Stimulated activated CD4-positive, alpha-beta T cell treated with anti-CD3 and anti-CD28 coated beads, TNF-alpha, amount 100 ng/mL, for 24 hours (primary cell): Measurements from ENCODE around the gene TMEM174.
"Not testable (repeated sequence)": the region's sequence is repeated elsewhere in the genome, so short reads cannot be mapped to it uniquely, and the experiment has no call there.

Experiments used
- DNase-seq, 3 experiments: peaks; one replicate each; pipeline ENCODE4 v3.0.0-alpha.2; 2020; ENCODE audit warnings: low read depth in 3 of 3

Gene TMEM174

DNA sequence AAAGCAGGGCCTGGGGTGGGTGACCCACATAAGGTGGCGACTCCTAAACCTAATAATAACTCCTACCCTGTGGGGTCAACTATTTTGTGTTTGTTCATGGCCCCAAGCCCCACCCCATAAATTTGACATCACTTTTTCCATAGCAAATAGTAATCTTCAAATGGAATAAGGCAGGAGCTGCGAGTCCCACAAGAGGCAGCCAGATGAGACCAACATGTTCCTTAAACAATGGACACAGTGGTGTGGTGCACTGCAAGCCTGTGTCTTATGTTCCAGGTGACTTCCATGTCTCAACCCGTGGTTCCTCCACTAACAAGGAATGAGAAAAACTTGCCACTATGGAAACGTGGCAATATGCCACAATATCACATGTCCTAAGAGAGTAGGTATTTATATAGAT lies 20.6 kb downstream of the TMEM174 start:
- no peak for DNase-seq

DNA sequence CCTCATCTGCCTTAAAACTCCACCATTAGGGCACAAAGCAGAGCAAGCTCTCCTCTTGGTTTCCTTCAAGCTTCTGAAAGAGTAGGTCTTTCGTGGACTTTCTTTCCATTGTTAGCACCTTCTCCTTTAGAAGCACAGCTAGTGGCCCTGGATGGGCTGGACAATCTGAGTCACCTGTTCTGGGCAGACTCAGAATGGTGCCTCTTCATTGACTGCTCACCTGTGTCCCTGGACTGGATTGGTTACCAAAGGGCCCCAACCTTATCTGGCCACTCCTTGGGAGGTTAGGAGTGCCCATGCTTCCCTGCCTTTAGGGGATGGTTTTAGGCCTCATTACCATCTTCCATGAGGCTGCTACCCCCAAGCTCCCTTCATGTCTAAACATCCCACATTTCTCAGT lies 23.2 kb downstream of the TMEM174 start:
- DNase-seq = no peak

DNA sequence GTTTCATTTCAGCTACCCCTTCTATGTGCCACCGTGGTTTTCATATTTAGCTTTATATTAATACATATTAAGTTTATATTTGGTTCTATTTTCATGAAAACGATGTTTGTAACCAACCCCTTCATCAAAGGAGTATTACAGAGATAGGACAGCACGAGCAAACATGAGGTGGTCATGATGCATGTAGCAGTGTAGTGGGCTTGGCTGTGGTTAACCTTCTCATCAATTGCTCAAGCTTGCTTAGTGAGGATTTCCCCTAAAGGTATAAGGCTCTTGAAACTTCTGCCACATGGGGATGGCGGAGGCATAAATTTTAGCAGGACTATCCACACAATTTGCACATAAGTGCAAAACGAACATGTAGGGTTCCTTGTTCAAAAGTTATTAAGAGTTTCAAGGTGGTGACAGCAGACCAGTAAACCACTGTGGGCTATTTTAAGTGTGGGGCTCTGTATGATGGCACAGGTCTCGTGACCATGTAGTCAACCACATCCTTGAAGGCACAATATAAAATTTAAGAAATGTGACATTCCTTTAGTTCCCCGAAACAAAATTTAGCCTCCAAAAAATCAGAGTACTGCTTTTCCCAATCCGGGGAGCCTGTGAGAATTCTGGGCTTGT lies 24.8 kb downstream of the TMEM174 start:
- no peak for DNase-seq

DNA sequence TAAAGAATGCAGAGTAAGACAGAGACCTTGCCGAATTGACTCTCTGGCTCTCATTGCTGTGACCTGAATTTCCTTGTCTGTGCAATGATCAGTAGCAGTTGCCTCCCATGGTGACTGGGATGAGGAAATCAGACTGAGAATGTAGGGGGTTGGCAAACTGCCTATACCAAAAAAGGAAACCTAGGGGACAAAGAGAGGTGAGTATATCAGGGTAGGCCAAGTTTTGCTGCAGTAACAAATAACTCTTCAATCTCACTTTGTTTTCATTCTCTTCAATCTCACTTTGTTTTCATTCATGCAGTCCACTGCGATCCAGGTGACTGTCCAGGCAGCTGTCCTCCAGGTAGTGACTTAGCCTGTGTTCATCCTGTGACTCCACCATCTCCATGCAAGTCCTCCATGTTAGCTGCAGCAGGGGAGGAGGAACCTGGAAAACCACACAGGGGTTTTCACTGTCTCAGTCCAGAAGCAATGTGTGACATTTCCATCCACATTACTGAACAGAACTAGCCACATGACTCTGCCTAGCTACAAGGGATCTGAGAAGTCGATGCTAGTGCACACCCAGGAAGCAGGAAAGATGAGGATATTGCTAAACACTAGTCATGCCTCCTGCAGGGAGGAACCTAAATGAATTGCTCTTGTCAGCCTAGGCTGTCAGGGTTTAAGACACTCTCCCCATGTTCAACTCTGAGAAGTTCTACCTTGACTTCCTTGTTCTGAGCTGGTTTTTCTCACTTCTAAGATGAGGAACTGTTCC lies 26.0 kb downstream of the TMEM174 start:
- no peak for DNase-seq

DNA sequence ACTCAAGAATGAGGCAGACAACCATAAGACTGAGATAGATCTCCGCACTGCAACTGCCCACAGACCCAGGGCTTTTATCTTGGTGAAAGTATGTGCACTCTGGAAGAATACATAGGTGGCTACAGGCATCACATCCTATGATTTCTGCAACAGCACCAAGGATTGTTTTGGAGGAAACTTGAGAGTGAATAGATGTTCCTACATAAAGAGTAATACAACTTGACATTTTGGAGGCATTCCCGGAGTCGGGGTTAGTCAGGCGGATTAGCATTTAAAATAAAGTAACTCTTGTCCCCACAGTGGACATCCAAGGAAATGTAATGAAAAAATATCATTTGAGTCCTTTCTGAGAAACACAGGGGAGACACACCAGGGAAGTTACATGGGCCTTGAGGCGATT lies 26.7 kb downstream of the TMEM174 start:
- no peak for DNase-seq

DNA sequence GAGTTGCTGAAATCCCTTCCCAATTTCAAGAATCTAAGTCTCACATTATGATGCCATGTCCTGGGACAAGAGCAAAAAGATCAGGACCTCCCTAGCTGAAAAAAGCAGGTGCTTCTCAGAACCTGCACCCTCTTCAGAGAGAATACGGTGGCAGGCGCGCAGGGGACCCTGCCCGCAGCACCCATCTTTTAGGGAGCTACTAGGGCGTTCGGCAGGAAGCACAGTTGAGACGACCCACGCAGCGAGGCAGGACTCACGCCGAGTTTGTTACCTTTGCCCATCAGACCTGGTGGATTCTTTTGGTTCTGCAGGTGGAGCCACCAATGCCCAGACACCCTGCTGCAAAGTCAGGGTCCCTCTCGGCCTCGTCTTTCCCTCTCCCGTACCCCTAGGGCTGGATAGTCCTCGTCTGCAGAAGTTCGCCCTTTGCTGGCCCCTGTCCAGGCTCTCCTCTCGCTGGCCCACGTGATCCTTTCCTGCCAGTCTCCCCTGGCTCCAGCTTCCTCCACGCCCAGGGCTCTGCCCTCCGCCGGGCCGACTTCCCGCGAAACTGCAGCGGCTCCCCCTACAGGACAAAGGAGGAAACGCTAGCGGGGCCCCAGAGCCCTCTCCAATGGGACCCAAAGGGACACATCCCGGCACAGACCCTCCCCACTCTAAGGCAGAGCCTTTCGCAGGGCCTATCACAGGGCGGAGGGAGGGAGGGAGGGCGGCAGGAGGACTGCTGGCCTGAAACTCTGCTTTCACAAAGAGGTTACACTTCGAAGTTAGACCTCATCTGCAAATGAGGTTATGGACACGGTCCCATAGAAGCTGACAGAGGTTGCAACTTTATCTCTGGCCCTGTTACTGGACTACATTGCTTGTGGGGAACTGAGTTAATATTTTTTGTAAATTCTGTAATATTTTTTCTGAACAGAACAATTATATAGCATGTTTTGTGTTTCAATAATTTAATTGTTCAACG lies 28.8 kb downstream of the TMEM174 start:
- DNase-seq = peak; percentile 51 to 71 (median 51)

DNA sequence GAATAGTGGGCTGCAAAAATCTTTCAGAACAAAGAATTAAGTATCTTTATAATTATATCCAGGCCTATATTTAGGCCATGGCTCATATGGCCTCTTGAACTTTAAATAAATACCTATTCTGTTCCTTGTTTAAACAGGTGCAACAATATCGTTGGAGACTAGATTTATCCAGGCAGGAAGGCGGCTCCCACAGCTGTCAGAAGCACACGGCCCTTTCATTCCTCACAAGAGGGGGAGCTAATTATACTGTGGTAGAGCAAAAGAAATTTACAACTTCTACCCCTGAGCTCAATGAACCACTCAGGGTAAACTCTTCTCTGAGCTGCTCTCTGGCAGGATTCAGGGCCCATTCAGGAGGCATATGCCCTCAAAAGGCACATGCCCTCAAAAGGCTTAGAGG lies 31.3 kb downstream of the TMEM174 start:
- no peak for DNase-seq

DNA sequence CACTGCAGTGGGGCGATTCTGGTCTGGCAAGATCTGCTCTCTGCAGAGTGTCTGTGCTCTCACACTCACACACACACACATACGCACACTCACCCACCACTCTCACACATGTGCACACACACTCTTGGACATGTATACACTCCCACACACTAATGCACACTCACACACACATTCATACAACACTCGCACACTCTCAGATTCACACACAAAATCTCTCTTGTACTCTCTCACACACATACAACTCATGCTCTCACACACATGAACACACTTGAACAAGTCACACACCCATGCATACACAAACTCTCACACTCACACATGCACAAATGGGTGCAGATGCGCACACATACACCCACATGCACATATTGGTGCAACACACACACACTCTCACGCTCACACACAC lies 31.7 kb downstream of the TMEM174 start:
- no peak for DNase-seq

DNA sequence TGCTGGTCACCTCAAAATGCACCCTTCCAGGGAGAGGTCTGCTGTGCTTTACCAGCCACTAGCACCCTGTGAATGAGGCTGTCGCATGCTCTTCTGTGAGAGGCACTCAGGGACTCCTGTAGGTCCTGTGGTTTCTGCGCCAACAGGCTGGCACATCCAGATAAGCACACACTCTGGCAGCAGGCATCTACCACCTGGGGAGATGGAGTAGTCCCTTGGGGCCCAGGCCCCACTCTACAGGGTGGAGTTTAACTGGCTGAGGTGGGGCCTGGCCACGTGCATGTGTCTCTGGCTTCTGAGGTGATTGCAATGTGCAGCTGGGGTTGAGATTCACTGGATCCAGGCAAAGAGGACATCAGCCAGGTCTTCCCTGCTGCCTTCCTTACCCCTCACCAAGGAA lies 32.3 kb downstream of the TMEM174 start:
- no peak for DNase-seq

DNA sequence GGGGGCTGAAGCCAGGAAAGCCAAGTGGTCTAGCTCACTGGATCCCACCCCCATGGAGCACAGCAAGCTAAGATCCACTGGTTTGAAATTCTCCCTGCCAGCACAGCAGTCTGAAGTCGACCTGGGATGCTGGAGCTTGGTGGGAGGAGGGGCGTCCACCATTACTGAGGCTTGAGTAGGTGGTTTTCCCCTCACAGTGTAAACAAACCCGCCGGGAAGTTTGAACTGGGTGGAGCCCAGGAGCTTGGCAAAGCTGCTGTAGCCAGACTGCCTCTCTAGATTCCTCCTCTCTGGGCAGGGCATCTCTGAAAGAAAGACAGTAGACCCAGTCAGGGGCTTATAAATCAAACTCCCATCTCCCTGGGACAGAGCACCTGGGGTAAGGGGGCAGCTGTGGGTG lies 34.2 kb downstream of the TMEM174 start:
- not testable (repeated sequence) for DNase-seq

DNA sequence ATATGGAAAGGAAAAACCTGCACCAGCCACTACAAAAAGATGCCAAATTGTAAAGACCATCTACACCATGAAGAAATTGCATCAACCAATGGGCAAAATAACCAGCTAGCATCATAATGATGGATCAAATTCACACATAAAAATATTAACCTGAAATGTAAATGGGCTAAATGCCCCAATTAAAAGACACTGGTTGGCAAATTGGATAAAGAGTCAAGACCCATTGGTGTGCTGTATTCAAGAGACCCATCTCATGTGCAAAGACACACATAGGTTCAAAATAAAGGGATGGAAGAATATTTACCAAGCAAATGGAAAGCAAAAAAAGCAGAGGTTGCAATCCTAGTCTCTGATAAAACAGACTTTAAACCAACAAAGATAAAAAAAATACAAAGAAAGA lies 36.1 kb downstream of the TMEM174 start:
- not testable (repeated sequence) for DNase-seq

DNA sequence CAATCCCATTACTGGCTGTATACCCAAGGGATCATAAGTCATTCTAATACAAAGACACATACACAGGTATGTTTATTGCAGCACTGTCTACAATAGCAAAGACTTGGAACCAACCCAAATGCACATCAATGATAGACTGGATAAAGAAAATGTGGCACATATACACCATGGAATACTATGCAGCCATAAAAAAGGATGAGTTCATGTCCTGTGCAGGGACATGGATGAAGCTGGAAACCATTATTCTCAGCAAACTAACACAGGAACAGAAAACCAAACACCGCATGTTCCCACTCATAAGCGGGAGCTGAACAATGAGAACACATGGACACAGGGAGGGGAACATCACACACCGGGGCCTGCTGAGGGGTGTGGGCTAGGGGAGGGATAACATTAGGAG lies 39.7 kb downstream of the TMEM174 start:
- not testable (repeated sequence) for DNase-seq

DNA sequence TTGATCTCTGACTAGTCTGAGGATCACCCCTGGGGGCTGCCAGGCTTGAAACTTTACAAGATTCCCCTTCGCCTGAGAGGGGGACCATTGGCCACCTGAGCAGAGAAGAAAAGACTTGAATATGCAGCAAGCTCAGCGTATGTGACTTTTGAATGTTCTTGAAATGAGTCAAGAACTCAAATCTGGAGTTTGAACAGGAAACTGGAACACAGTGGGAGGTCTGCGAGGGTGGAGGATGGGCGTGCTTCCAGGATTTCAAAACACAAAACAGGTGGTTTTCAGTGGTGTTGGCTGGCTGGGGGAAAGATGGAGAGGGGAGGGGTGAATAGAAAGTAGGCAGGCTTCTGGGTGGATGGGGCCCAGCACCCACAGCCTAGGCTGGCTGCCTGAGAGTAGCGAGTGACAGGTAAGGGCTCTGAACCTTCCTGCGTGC lies 40.6 kb downstream of the TMEM174 start:
- peak in 1 of 3 experiments; percentile 44 for DNase-seq

DNA sequence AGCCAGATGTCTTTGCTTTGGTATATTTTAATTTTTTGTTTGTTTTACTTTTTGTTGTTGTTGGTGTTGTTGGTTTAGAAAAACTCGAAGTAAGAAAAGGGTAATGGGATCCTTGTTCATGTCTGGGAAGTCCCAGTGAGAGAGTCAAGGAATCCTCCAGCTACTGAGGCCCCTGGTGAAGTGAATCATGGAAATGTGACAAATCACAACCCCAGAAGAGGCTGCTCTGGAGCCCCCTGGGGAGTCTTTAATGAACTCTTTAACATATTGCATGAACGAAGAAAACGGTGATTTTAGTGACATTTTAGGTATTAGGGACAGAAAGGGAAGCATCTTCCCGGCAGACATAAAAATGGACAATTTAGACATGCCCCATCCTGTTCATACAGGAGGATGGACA lies 41.3 kb downstream of the TMEM174 start:
- DNase-seq = no peak

DNA sequence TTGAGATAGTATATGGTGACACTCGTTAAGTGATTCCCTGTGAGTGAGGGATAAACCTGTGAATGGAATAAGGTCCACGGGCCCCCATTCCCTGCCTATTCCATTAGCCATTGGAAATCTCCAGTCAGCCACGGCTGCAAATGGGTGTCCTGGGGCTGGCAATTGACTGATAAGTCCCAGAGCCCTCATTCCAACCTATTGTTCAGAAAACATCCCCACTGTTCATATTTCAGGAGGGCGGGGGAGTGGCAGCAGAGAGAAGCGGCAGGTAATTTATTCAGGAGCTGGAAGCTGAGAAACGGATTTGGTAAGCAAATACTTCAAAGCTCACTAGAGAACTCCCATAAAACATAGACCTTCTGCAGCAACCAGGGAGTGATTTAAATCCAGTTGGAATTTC lies 42.0 kb downstream of the TMEM174 start:
- no peak for DNase-seq

DNA sequence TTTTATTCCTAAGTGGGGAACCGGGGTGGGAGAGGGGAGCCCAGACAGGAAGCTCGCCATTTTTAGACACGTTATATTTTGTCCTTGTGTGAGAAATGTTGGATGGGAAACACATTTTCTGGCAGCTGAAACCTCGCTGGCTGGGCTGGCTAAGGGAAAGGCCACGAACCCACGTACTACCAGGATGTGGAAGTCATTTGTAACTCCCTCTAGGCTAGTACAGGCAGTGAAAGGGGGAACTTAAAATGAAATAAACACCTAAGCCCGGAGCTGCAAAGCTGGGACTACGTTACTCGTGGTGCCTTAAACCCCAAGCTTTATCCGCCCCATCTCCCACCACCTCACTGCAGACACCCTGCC lies 42.5 kb downstream of the TMEM174 start:
- DNase-seq = no peak

DNA sequence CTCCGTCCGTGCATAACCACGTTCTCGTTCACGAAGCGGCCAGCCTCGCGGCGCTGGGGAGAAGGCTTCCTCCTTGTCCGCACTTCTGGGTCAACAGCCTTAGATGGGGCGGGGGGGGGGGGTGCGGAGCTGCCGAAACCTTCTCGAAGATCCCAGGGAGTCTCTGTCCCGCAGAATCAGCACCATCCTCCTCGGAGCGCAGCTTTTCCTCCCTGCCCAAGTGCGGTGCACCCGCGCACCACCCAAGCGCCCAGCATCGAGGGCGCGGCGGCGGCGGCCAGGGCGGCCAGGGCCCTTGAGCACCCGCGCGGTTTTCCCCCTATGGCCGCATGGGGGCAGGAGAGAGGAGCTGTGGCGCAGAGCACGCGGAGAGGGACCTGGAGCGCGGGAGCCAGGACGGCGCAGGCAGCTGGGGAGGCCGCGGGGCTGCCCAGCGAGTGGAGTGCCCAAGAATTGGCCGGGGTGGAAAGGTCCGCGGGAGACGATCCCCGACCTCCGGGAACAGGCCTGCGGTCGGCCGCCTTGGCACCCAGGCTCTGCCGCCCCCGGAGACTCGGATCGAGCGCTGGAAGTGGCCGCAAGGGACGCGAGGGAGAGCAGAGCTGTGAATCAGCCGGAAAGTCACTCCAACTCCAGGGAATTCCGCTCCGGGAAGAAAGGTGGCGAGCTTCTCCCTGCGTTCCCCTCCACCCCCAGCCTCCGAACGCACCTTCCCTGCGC lies 43.1 kb downstream of the TMEM174 start:
- peak; percentile 31 to 63 (median 41) for DNase-seq

DNA sequence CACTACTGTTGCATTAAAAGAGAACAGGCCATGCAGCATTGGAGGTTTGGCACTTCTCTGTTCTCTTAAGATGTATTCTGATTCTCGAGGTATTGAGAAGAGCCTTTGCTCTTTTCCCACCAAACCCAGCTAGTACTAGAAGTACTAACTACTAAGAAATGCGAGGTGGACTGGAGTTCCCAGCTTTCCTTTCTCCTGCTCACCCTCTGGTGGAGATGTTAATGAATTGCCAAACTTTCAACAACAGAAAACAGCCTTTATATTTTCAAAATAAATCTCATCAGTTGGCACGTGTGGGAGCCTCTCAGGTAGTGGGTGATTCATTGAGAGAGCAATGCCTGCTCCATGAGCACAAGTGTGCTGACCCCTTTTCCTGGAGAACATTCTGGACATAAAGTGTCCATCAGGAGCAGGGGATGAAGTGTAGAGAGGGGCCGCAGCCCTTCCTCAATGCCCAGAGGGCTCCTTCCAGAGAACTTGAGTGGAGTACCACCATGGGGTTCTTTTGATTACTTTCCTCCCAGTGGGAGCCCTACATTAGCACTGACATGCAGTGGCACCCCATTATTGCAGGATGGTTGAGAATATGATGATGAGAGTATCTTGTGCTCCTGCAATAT lies 45.7 kb downstream of the TMEM174 start:
- DNase-seq = no peak

DNA sequence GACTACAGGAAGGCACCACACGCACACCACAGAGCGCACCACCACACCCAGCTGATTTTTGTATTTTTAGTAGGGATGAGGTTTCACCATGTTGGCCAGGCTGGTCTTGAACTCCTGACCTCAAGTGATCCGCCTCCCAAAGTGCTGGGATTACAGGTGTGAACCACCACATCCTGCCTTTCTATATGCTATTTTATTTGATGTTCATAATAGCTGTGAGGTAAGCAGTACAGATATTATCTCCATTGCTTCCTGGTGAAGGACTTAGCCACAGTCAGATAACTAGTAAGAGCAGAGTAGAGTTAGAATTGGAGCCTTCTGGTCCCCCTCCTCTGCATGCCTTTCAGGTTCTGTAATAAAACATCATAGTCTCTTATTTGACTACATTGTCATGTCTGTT lies 46.3 kb downstream of the TMEM174 start:
- DNase-seq = not testable (repeated sequence)

DNA sequence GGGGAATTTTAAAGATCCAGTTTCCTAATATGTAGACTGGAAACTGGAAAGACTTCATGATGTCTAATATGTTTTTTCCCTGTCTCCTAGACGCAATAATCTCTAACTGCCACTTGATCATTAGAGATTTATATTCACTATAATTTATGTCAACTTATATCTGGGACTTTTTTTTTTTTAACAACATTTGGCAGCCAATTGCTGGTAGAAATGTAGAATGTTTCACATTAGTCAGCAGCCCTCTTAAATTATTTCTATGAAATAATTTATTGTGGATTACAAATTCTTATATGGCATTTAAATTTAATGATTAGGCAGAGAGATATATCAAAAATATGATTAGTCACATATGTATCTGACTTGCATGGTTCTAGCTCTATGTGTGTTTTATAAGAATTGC lies 48.2 kb downstream of the TMEM174 start:
- DNase-seq = no peak

DNA sequence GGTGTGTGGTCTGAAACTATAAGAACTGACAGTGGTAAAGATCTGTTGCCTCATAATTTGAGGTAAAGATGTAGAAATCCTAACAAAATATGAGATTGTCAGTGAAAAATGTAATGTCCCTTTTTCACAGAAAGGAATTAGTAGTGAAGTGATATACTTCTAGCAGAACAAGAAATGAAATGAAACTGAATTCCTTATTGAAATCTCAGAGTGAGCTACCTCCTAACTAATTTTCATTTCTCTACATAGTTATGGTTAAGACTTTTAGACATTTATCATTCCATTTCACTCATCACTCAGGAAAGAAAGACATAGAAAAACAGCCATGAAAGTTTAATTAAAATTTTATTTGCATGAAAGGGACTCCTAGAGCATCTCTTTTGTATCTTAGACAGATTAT lies 48.7 kb downstream of the TMEM174 start:
- DNase-seq = no peak
